ENCODE data around the gene NPB.

DNA sequence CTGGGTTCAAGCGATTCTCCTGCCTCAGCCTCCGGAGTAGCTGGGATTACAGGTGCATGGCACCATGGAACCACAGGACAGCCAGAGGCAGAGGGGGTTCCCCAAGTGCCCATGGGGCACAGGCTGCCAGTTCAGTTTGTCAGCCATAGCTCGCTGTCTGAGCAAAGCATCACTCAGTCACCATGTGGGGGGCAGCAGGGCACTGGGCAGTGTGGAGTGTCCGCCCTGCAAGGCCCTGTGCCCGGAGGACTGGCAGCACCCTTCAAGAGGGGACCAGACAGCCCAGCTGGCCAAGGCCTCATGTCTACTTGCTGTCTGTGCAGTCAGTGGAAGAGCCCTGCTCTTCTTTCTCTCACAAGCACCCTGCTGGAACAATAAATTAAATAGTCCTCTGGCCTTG, 17.1 kb upstream of the NPB start:
- TF ChIP-seq, protein P1, sequence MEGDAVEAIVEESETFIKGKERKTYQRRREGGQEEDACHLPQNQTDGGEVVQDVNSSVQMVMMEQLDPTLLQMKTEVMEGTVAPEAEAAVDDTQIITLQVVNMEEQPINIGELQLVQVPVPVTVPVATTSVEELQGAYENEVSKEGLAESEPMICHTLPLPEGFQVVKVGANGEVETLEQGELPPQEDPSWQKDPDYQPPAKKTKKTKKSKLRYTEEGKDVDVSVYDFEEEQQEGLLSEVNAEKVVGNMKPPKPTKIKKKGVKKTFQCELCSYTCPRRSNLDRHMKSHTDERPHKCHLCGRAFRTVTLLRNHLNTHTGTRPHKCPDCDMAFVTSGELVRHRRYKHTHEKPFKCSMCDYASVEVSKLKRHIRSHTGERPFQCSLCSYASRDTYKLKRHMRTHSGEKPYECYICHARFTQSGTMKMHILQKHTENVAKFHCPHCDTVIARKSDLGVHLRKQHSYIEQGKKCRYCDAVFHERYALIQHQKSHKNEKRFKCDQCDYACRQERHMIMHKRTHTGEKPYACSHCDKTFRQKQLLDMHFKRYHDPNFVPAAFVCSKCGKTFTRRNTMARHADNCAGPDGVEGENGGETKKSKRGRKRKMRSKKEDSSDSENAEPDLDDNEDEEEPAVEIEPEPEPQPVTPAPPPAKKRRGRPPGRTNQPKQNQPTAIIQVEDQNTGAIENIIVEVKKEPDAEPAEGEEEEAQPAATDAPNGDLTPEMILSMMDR (conservative IDR thresholded peaks at IDR 0.05 in 1 of 2, IDR thresholded peaks at IDR 0.05 in 1 of 2; ENCODE audit: low read depth in 1 of 2, low read length in 2 of 2), result no peak
- no peak for TF ChIP-seq EZH2 (IDR thresholded peaks at IDR 0.05; ENCODE audit: low read length, missing control alignments)

Measured in fibroblast of lung (primary cell).